CD4-positive, alpha-beta T cell treated with Interleukin-21 for 1 hour (primary cell): Measurements from ENCODE around the gene OR1J4.
A peak's percentile ranks its signal among the peaks of the same experiment; 100 is the strongest.
"Not testable (repeated sequence)": the region's sequence is repeated elsewhere in the genome, so short reads cannot be mapped to it uniquely, and the experiment has no call there.

Source experiments
- DNase-seq: peaks from one replicate; pipeline ENCODE4 v3.0.0-alpha.2; 2020

OR1J4 gene

DNA sequence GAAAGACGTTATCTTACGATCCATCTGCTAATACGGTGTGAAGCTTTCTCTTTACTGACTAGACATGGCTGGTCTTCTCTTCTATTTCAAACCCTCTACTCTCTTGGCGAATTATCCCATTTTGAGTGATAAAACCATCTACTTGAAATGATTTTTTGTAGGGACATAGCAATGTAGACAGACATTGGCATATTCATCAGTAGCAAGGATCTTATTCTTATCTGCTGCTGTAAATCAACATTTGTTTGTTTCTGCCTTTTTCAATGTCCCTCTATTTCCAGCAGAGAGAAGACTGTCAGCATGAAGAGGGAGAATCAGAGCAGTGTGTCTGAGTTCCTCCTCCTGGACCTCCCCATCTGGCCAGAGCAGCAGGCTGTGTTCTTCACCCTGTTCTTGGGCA is at the start of gene OR1J4:
Gene OR1J4 (plus strand): TSS at position 301 of the 400 bp plus-strand sequence. CDS start 0 bp downstream, at position 301.
- DNase-seq: no peak

DNA sequence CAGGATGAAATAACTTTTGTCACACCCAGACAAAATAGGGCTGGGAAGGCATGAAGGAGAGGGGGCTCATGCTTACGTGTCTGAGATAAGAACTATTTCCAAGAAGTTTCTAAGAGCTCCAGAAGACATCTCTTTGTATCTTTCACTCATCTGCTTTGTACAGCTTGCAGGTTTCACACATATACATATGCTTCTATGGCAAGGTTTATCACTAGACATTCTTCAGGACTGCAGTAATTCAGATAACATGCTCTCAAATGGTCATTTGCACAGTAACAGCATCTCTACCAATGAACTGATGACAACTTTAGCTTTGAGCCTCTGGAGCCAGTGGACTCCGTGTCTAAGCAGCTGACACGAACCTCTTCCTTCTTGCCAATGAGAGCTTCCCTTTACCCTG is 44.4 kb upstream of the OR1J4 start:
- DNase-seq: no peak

DNA sequence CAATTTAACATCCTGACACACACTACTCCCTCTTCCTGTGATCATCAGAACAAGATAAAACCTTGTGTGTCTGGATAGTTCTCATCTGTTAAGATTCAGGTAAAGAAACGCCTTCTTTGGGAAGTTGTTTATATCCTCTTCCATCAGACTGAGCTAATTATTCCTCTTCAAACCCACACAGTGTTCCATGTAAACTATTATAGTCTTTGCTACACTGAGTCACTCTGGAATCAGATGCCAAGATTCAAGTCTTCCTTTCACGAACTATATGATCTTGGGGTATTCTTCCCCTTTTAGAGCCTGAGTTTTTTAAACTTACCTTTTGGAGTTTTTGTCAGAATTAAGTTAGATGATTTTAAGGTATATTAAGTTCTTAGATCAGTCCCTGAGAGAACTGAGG is 43.2 kb upstream of the OR1J4 start:
- DNase-seq: no peak

DNA sequence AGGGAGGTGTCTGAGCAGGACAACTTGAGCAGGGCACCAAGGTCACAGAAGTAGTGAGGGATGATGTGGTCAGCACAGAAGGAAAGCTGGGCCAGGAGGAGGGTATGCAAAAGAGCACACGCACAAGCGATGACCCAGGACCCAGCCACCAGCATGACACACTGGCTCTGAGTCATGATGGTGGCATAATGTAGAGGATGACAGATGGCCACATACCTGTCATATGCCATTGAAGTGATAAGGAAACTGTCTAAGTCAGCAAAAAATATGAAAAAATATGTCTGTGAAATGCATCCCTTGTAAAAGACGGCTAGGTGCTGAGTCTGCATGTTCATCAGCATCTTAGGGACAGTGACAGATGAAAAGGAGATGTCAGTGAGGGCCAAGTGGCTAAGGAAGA is 41.6 kb upstream of the OR1J4 start:
- no peak for DNase-seq

- no peak for DNase-seq
Measured at GRCh38 chr9:122477826-122478225, 41.1 kb upstream of the OR1J4 start, which contains the start of gene OR1J1. Gene OR1J1, minus strand, starts transcription at chr9:122477926. Its CDS starts 0 bp downstream, at chr9:122477926.

- no peak for DNase-seq
Measured at GRCh38 chr9:122479062-122479461, 39.9 kb upstream of the OR1J4 start.

DNA sequence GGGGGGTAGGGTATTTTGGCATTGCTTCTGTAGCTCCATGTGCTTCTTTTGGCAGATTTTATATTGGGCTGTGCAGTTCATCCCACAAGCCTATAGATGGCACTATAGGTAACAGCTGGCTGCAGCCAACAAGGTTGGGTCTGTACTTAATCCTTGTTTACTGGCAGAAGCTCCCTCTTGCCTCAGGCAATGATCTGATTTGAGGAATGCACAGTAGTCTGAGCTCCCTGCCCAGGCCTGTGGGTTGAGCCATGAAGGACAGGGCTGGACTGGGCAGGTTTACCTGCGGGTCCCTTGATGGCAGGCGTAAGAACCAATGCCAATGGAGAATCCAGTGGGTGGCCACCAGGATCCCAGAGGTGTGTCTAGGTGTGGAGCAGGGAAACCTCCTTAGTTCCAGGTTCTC is 20.1 kb upstream of the OR1J4 start:
- peak; percentile 27 for DNase-seq

GRCh38 chr9:122506964-122507363 is 12.0 kb upstream of the OR1J4 start:
- no peak for DNase-seq

- no peak for DNase-seq
Measured at GRCh38 chr9:122510502-122510901, 8.4 kb upstream of the OR1J4 start, which contains the start of gene OR1J2. Gene OR1J2, plus strand, starts transcription at chr9:122510802. Its CDS starts 0 bp downstream, at chr9:122510802.

DNA sequence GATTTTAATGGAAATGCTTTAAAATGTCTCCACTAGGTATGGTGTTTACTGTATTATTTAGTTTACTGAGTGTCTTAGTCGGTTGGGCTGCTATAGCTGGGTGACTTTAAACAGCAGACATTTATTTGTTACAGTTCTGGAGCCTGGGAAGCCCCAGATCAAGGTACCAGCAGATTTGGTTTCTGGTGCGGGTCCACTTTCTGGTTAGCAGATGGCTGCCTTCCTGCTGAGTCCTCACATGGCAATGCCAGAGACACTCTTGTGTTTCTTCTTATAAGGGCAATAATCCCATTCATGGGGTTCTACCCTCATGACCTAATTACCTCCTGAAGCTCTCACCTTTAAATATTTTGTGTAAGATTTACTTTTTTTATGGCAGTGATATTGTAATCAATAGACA is 715 bp upstream of the OR1J4 start:
- DNase-seq: no peak

DNA sequence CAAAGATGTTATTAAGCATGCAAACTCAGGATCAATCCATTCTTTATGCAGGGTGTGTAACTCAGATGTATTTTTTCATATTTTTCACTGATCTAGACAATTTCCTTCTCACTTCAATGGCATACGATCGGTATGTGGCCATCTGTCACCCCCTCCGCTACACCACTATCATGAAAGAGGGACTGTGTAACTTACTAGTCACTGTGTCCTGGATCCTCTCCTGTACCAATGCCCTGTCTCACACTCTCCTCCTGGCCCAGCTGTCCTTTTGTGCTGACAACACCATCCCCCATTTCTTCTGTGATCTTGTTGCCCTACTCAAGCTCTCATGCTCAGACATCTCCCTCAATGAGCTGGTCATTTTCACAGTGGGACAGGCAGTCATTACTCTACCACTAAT is 435 bp downstream of the OR1J4 start:
- no peak for DNase-seq

- DNase-seq: no peak
Measured at GRCh38 chr9:122526602-122527001, 7.7 kb downstream of the OR1J4 start.

- DNase-seq: no peak
Measured at GRCh38 chr9:122527193-122527592, 8.3 kb downstream of the OR1J4 start, which contains the start of gene OR1N1. Gene OR1N1, minus strand, starts transcription at chr9:122527293. Its CDS starts 0 bp downstream, at chr9:122527293.

- DNase-seq: not testable (repeated sequence)
Measured at GRCh38 chr9:122531157-122531556, 12.2 kb downstream of the OR1J4 start.

DNA sequence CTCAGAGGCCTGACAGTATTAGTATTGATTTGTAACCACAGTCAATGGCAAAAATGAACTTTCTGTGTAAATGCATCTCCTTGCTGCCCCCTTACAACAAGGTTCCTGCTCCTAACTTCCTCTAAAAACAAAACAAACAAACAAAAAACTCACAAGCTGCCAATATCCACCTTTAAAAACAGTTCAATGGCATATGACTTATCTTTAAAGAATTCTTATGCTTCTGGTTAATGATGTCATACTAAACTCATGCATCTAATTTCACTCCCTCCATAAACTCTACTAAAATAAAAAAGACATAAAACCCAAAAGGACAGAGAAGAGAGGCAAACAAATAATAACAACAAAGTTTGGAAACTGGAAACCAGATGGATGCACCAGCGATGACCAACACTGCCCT is 17.2 kb downstream of the OR1J4 start:
- no peak for DNase-seq

DNA sequence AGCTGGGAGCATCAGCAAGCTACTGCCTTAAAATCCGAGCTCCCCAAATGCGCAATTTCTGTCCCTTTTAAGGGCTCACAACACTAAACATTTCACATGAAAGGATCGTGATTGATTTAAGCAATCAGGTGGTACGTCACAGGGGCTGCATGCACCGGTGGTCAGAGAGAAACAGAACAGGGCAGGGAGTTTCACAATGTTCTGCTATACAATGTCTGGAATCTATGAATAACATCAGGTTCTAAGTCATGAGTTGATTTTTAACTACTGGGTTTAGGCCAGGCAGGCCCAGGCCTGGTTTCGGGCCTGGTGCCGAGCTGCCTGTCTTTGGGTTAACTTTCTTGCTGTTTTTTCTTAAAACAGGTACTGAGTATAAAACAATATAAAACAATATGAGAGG is 18.1 kb downstream of the OR1J4 start:
- not testable (repeated sequence) for DNase-seq

GRCh38 chr9:122538757-122539156 is 19.8 kb downstream of the OR1J4 start:
- DNase-seq: no peak

DNA sequence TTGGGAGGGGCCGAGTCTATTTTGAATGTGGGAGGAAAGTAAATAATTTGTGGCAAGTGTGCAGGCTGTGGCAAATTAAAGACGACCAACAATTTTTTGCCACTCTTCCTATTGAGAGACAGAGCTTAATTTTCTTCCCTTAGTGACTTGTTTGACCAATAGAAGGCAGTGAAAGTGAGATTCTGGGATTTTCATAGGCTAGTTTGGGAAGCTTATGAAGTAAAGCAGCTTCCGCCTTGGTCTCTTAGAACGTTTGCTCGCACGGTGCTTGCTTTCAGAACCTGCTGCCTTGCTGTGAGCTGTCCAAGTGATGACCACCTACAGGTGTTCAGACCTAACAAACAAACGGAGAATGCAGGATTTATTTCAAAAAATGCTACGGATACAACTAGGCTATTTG is 27.3 kb downstream of the OR1J4 start:
- no peak for DNase-seq

- no peak for DNase-seq
Measured at GRCh38 chr9:122551371-122551770, 32.4 kb downstream of the OR1J4 start.

- no peak for DNase-seq
Measured at GRCh38 chr9:122552812-122553211, 33.9 kb downstream of the OR1J4 start, which contains the start of gene OR1N2. Gene OR1N2, plus strand, starts transcription at chr9:122553112. Its CDS starts 100 bp downstream, at chr9:122553212.

DNA sequence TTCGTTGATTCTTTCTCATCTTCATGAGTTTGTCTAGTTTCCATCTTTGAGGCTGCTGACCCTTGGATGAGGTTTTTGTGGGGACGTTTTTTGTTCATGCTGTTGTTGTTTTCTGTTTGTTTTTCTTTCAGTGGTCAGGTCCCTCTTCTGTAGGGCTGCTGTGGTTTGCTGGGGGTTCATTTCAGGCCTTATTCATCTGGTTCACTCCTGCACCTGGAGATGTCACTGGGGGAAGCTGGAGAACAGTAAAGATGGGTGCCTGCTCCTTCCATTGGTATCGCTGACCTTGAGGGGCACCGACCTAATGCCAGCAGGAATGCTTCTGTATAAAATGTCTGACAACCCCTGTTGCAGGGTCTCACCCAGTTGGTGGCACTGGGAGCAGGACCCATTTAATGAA is 42.5 kb downstream of the OR1J4 start:
- DNase-seq: no peak

DNA sequence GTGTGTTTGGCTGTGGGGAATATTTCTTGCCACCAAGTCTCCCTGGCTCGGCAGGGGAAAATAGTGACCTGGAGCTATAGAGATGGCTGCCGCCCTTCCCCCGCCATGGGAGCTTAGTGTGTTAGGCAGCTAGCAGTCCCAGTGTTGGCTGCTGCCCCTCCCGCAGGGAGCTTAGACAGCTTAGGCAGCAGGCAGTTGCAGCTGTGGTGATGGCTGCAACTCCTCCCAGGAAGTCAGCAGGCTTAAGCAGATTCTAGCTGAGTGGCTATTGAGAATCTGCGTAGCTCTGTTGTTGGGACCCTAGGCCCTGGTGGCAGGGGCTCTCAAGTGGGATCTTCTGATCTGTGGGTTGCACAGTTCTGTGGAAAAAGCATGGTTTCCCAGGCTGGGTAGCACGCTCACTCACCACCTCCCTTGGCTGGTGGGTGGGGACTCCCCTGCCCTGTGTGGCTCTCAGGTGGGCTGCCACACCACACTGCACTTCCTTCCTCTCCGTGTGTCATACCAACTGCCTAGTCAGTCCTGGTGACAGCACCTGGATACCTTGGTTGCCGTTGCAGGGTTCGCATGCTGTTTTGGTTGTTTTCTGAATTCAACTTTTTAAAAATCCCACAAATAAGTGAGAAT is 43.3 kb downstream of the OR1J4 start:
- no peak for DNase-seq

GRCh38 chr9:122567901-122568300 is 49.0 kb downstream of the OR1J4 start:
- DNase-seq: no peak
